Measurements from ENCODE around the gene KCNH1. TPM values are rescaled to one million over a fixed set of nuclear protein-coding genes. Genes with fewer than 3 reads are reported as not detected.

Gene KCNH1
- polyA plus RNA-seq, 1 donor from 2014 or later, result 3.9 TPM

- no peaks in the 10 kb centered on the region for H3K36me3 ChIP-seq (ENCODE audit: insufficient read depth, low read length)
Measured at GRCh38 chr1:210641582-210641981, 492.4 kb downstream of the KCNH1 start.

GRCh38 chr1:210635108-210635507, 498.8 kb downstream of the KCNH1 start:
- H3K9me2 ChIP-seq (ENCODE audit: insufficient read depth, low read length), result no peaks in the 10 kb centered on the region
- no peaks in the 10 kb centered on the region for H3K36me3 ChIP-seq (ENCODE audit: insufficient read depth, low read length)
- no peaks in the 10 kb centered on the region for H3F3A ChIP-seq (ENCODE audit: insufficient read depth, low read length, poor library complexity, severe bottlenecking)
- no peaks in the 10 kb centered on the region for H4K20me1 ChIP-seq (ENCODE audit: insufficient read depth)
- no peaks in the 10 kb centered on the region for H3K9me3 ChIP-seq (ENCODE audit: low read length)
- no peak overlapping the region for H2AFZ ChIP-seq (ENCODE audit: low read depth, low read length)
- no peaks in the 10 kb centered on the region for H3K79me2 ChIP-seq (replicated peaks; ENCODE audit: insufficient read depth, low read length)
- H3K9ac ChIP-seq (ENCODE audit: low read length), result no peak overlapping the region
- no peaks in the 10 kb centered on the region for H3K27me3 ChIP-seq (ENCODE audit: insufficient read depth, low read depth, low read length)
- no peak overlapping the region for H3K4me3 ChIP-seq (ENCODE audit: low read length)
- no peak overlapping the region for H3K4me2 ChIP-seq (ENCODE audit: low read length)
- no peak overlapping the region for H3K27ac ChIP-seq (ENCODE audit: low read length)
- TF ChIP-seq REST (IDR thresholded peaks at IDR 0.05; ENCODE audit: borderline replicate concordance) (no peak), CTCF (IDR thresholded peaks at IDR 0.05; ENCODE audit: poor library complexity, severe bottlenecking) (no peak), SMC3 (conservative IDR thresholded peaks at IDR 0.05; ENCODE audit: poor library complexity) (no peak), POLR2AphosphoS5 (IDR thresholded peaks at IDR 0.05) (no peak), RAD21 (conservative IDR thresholded peaks at IDR 0.05) (no peak), MXI1 (conservative IDR thresholded peaks at IDR 0.05; ENCODE audit: poor library complexity, severe bottlenecking) (no peak), EP300 (conservative IDR thresholded peaks at IDR 0.05; ENCODE audit: poor library complexity, severe bottlenecking) (no peak)

More at GRCh38 chr1:210641582-210641981, 492.4 kb downstream of the KCNH1 start:
- no peak overlapping the region for H2AFZ ChIP-seq (ENCODE audit: low read depth, low read length)
- no peaks in the 10 kb centered on the region for H3K9me3 ChIP-seq (ENCODE audit: low read length)
- H3K4me2 ChIP-seq (ENCODE audit: low read length), result no peak overlapping the region
- TF ChIP-seq EZH2 (IDR thresholded peaks at IDR 0.05; ENCODE audit: borderline replicate concordance, insufficient read depth, low read length, poor library complexity, severe bottlenecking) (no peak), TAF1 (IDR thresholded peaks at IDR 0.05; ENCODE audit: low read depth) (no peak), EP300 (conservative IDR thresholded peaks at IDR 0.05; ENCODE audit: poor library complexity, severe bottlenecking) (no peak), POLR2AphosphoS5 (IDR thresholded peaks at IDR 0.05) (no peak), CTCF (IDR thresholded peaks at IDR 0.05; ENCODE audit: poor library complexity, severe bottlenecking) (no peak), MXI1 (conservative IDR thresholded peaks at IDR 0.05; ENCODE audit: poor library complexity, severe bottlenecking) (no peak), SMC3 (conservative IDR thresholded peaks at IDR 0.05; ENCODE audit: poor library complexity) (no peak), REST (IDR thresholded peaks at IDR 0.05; ENCODE audit: borderline replicate concordance) (no peak), RAD21 (conservative IDR thresholded peaks at IDR 0.05) (no peak)
- H3F3A ChIP-seq (ENCODE audit: insufficient read depth, low read length, poor library complexity, severe bottlenecking), result no peaks in the 10 kb centered on the region
- H3K9me2 ChIP-seq (ENCODE audit: insufficient read depth, low read length), result no peaks in the 10 kb centered on the region
- H3K79me2 ChIP-seq (replicated peaks; ENCODE audit: insufficient read depth, low read length), result no peaks in the 10 kb centered on the region
- H3K9ac ChIP-seq (ENCODE audit: low read length), result no peak overlapping the region
- no peak overlapping the region for H3K4me3 ChIP-seq (ENCODE audit: low read length)
- H4K20me1 ChIP-seq (ENCODE audit: insufficient read depth), result no peaks in the 10 kb centered on the region
- H3K27me3 ChIP-seq (ENCODE audit: insufficient read depth, low read depth, low read length), result no peaks in the 10 kb centered on the region
- no peak overlapping the region for H3K27ac ChIP-seq (ENCODE audit: low read length)

Measured in neural cell (in vitro differentiated cells).